HG02870 (cell line): ENCODE measurements around the gene SLC29A2.

ENCODE experiments used
- ATAC-seq: cut with Tn5 transposase; IDR thresholded peaks from one replicate; pipeline ENCODE4 v1.9.1; 2021; ENCODE audit warnings: mild to moderate bottlenecking, moderate library complexity; ENCODE audit not compliant: unreplicated experiment

SLC29A2 gene

GRCh38 chr11:66335531-66336233, 35.9 kb downstream of the SLC29A2 start:
- ATAC-seq: no peak

DNA sequence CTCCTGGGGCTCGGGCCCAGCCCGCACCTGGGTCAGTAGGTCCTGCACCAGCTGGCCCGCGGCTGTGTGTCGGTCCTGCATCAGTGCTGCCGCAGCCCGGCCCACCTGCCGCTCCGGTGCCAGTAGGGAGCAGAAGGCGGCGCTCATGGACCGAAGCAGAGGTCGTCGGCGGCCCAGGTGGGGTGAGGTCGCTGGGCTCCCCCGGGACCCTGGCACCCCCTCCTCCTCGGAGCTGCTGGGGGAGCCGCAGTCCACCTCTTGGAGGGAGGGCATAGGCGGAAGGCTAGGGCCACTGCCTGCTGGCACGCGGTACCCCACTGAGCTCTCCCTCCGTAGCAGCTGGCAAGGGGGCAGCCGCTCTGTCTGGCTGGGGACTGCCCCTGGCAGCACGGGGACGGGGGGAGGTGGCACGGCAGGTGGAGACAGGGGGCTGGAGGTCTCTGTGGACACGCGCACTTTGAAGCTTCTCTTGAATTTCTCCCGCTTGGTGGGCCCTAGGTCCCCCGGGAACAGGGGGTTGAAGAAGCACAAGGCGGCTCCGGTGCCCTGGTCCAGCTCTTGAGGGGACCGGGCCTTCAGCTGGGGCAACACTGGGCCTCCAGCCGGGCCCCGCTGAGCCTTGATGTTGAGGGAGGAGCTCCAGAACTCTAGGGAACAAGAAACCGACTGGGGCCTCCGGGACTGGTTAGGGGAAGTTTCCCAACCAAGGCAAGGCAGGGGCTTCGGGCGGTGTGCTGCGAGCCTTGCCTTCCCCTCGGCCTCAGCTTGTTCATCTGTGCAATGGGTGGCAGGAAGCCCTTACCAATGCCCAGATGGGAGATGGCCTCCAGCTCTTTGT, 36.7 kb downstream of the SLC29A2 start:
- ATAC-seq: no peak

GRCh38 chr11:66333896-66334604, 37.5 kb downstream of the SLC29A2 start:
- no peak for ATAC-seq

DNA sequence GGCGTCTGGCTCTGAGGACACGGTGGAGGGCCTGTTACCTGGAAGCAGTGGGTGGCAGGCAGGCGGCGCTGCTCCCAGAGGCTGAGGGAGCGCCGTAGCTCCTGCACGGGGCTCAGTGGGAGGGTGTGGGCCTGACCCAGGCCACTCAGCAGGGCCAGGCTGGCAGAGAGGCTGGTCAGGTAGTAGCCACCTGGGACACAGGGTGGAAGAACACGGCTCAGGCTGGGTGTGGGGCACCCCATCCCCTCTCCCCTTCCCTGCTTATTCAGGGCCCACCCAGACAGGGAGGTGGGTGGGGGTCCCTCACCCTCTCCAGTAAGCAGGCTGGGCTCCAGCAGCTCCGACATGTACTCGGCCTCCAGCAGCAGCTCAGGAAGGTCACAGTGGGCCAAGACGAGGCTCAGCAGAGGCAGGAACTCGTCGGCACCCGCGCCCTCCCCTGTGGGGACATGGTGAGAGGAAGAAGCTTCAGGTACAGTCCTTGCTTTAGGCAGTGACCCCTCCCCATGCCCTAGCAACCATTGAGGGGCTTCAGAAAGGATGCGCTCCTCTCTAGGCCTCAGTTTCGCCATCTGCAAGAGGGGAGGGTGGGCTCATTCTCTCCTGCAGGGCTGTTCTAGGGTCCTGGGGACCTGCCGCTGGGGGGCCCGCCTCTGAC, 38.2 kb downstream of the SLC29A2 start:
- ATAC-seq: no peak

- no peak for ATAC-seq
Observed at GRCh38 chr11:66332371-66333219, 39.0 kb downstream of the SLC29A2 start.

DNA sequence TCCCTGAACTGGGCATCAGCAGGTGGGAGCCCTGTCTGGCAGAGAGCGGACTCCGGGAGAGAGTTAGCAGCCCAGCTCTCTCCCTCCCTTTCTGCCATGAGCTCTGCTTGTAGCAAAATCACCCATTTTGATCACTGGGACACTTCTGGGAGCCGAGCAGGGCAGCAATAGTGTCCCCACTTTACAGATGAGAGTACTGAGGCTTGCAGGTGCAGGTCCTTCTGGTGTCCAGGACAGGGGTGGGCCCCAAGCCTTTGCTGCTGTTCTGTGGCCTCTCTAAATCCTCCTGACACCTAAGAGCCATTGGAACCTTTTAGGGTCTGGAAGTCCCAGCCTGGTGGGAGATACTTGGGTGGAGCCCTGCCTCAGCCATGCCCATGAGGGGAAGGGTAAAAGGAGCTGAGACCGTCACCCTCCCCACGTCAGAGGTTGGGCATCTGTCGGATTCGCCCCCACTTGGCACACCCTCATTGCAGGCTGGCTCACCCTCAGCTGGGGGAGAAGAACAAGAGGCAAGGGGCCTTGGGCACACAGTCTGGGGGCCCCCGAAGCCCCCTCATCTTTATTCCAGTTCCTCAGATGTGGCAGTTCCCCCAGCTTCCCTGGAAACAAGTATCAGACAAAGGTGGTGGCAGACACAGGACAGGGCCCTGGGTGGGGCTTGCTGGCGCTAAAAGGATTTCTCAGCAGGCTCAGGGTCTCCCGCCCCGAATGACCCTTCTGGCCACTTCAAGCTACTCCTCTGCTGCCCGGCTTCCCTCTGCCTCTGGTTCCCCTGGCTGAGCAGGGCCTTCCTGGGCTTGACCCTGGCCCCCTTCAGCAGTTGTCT, 39.8 kb downstream of the SLC29A2 start:
- no peak for ATAC-seq

DNA sequence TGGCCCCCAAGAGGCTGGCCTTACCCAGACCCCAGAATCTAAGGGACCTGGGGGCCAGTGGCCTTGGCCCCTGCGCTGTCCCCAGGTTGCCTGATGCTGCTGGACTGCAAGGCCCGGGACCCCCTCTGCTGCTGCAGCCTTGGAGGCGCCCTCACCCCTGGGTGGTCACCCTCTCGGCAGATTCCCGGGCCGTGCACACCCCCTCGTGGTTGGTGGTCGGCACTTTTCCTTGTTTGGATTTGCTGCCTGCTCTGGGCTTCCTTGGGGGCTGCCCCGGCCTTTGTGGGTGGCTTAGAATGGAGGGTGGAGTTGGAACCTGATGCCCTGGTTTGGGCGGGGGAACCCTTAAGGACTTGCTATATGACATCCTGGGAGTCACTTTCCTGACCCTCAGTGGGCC, 40.6 kb downstream of the SLC29A2 start:
- no peak for ATAC-seq

DNA sequence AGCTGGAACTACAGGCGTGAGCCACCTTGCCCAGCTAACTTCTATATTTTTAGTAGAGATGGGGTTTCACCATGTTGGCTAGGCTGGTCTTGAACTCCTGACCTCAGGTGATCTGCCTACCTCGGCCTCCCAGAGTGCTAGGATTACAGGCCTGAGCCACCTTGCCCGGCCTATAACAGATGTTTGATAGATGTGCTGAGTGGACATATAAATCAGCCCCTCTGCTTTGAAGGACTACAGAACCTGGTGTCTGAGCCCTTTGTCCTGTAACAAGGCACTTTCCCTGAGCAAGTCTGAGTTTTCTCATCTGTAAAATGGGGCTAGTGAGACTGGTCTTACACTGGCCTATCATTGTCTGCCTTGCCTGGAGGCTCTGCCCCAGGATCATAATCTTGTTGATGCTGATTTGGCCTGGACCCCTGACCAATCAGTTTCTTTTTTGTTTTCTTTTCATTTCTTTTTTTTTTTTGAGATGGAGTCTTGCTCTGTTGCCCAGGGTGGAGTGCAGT, 42.3 kb downstream of the SLC29A2 start:
- ATAC-seq: no peak

GRCh38 chr11:66328302-66329144, 43.0 kb downstream of the SLC29A2 start:
- ATAC-seq: no peak

DNA sequence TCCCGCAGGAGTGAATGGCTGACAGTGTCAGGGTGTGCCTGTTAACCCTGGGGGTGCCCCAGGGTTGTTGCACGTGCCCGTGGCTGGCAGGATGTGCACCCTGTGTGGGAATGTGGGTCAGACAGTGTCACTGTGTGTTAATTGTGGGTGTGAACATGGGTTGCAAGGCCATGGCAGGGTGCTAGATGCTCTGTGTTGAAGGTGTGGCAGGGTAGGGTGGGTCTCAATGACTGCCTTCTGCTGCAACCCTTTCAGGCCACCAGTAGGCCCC, 43.6 kb downstream of the SLC29A2 start:
- no peak for ATAC-seq

GRCh38 chr11:66327171-66328030, 44.2 kb downstream of the SLC29A2 start:
- ATAC-seq: no peak

- ATAC-seq: no peak
Observed at GRCh38 chr11:66326261-66327111, 45.1 kb downstream of the SLC29A2 start.

DNA sequence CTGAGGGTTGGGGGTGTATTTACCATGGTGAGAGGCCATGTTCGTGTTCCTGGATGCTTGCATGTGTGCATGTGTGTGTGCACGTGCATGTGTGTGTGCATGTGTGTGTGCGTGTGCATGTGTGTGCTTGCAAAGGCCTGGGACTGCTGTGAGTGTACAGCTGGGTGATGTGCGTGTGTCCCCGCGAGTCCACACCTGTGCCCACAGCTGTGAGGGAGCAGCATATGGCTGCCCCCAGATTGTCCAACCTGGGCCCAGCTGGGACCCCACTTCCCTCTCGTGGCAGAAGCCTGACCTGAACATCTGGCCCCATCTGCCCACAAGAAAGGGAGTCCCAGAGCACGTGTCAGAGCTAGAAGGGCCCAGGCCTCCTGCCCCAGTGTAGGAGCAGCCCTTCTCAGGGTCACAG, 46.3 kb downstream of the SLC29A2 start:
- ATAC-seq: no peak

GRCh38 chr11:66324664-66325063, 46.9 kb downstream of the SLC29A2 start:
- ATAC-seq: no peak

GRCh38 chr11:66323684-66324083, 47.9 kb downstream of the SLC29A2 start:
- no peak for ATAC-seq

DNA sequence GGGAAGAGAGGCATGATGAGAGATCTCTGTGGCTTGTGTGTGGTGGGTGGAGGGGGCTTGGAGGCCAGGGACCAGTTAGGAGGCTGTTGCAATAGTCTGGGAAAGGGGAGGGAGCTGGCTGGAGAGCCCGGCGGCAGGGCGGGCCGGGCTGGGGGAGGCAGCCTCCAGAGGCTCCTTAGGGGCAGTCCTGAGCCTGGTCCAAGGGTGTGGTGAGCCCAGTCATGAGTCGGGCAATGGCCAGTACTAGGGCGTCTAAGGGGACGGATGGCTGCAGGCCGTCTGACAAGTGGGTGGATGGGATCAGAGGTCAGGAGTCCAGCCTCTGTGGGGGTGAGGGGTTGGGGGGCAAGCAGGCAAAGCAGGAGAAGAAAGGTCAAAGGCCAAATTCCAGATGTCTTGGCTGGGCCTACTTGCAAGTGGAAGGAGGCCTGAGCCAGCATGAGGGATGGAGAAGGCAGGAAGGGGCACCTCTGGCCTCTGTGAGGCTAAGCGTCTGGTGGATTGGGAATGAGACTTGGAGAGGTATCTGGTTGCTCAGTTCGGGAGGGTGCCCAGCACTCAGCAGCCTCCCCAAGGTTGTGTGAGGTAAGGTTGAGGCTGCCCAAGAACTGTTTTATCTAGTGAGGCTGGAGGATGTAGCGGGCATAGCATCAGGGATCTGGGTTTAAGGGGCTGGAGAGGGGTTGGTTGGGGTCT, 48.7 kb downstream of the SLC29A2 start:
- no peak for ATAC-seq
